H9 (cell line): Measurements from ENCODE around the gene PODXL2. TPM values are rescaled to one million over a fixed set of nuclear protein-coding genes. Genes with fewer than 3 reads are reported as not detected.
A peak's percentile ranks its signal among the peaks of the same experiment; 100 is the strongest.

Experiments used
- DNase-seq: peaks from one replicate; pipeline ENCODE4 v3.0.0-alpha.2; 2017
- H2AFZ ChIP-seq: one replicate; pipeline ENCODE4 v1.6.1; 2013; ENCODE audit warnings: mild to moderate bottlenecking, low read length, control low read depth, moderate library complexity
- H2AK5ac ChIP-seq: 2 replicates; pipeline ENCODE4 v1.6.1; 2013; ENCODE audit warnings: low read length, control low read depth, mixed read lengths; ENCODE audit not compliant: insufficient read length
- H2BK120ac ChIP-seq: one replicate; pipeline ENCODE4 v1.6.1; 2013; ENCODE audit warnings: low read depth, mild to moderate bottlenecking, low read length, control low read depth, inconsistent platforms; ENCODE audit not compliant: poor library complexity, severe bottlenecking
- H2BK12ac ChIP-seq: 2 replicates; pipeline ENCODE4 v1.6.1; 2013; ENCODE audit warnings: low read length, control low read depth, mixed read lengths, low read depth; ENCODE audit not compliant: insufficient read length
- H2BK15ac ChIP-seq: 2 replicates; pipeline ENCODE4 v1.6.1; 2013; ENCODE audit warnings: low read depth, low read length, control low read depth
- H2BK20ac ChIP-seq: one replicate; pipeline ENCODE4 v1.6.1; 2013; ENCODE audit warnings: low read depth, mild to moderate bottlenecking, low read length, control low read depth, inconsistent platforms; ENCODE audit not compliant: poor library complexity, severe bottlenecking
- H2BK5ac ChIP-seq: 2 replicates; pipeline ENCODE4 v1.6.1; 2013; ENCODE audit warnings: low read length, control low read depth, mixed read lengths; ENCODE audit not compliant: insufficient read length
- H3K14ac ChIP-seq: 2 replicates; pipeline ENCODE4 v1.6.1; 2013; ENCODE audit warnings: low read length, control low read depth; ENCODE audit not compliant: insufficient read depth
- H3K18ac ChIP-seq: 2 replicates; pipeline ENCODE4 v1.6.1; 2013; ENCODE audit warnings: low read depth, mild to moderate bottlenecking, mixed read lengths, low read length, control low read depth; ENCODE audit not compliant: insufficient read length
- H3K23ac ChIP-seq: 2 replicates; pipeline ENCODE4 v1.6.1; 2013; ENCODE audit warnings: low read length, control low read depth, mixed read lengths, low read depth; ENCODE audit not compliant: insufficient read length
- H3K23me2 ChIP-seq: 2 replicates; pipeline ENCODE4 v1.6.1; 2013; ENCODE audit warnings: low read depth, mild to moderate bottlenecking, mixed read lengths, low read length, control low read depth; ENCODE audit not compliant: insufficient read length, poor library complexity, severe bottlenecking
- H3K27ac ChIP-seq: 2 replicates; pipeline ENCODE4 v1.5.1; 2013; ENCODE audit warnings: low read length, control low read depth, mixed read lengths, low read depth; ENCODE audit not compliant: insufficient read length
- H3K27me3 ChIP-seq: 2 replicates; pipeline ENCODE4 v1.6.1; 2013; ENCODE audit warnings: low read length, control low read depth, inconsistent platforms; ENCODE audit not compliant: insufficient read depth
- H3K4ac ChIP-seq: 2 replicates; pipeline ENCODE4 v1.6.1; 2013; ENCODE audit warnings: low read depth, mild to moderate bottlenecking, control low read depth, inconsistent platforms, low read length, moderate library complexity
- H3K4me1 ChIP-seq: 2 replicates; pipeline ENCODE4 v1.6.1; 2013; ENCODE audit warnings: low read length, control low read depth, inconsistent platforms; ENCODE audit not compliant: insufficient read depth
- H3K4me2 ChIP-seq: 2 replicates; pipeline ENCODE4 v1.6.1; 2013; ENCODE audit warnings: low read length, control low read depth, mixed read lengths; ENCODE audit not compliant: insufficient read length, insufficient read depth
- H3K56ac ChIP-seq: 2 replicates; pipeline ENCODE4 v1.6.1; 2013; ENCODE audit warnings: low read depth, mild to moderate bottlenecking, mixed read lengths, low read length, control low read depth; ENCODE audit not compliant: insufficient read length
- H3K79me1 ChIP-seq: 2 replicates; pipeline ENCODE4 v1.6.1; 2013; ENCODE audit warnings: low read depth, mild to moderate bottlenecking, moderate library complexity, low read length, control low read depth, inconsistent platforms; ENCODE audit not compliant: insufficient read depth, poor library complexity, severe bottlenecking
- H3K79me2 ChIP-seq: 2 replicates; pipeline ENCODE4 v1.6.1; 2013; ENCODE audit warnings: low read length, control low read depth, inconsistent platforms; ENCODE audit not compliant: insufficient read depth
- H3K9ac ChIP-seq: 2 replicates; pipeline ENCODE4 v1.6.1; 2013; ENCODE audit warnings: low read length, control low read depth, mixed read lengths; ENCODE audit not compliant: insufficient read length; ENCODE audit errors: extremely low read depth
- H3K9me3 ChIP-seq: one replicate; pipeline ENCODE4 v1.6.1; 2013; ENCODE audit warnings: low read depth, low read length, inconsistent platforms; ENCODE audit not compliant: control insufficient read depth
- H3T11ph ChIP-seq: one replicate; pipeline ENCODE4 v1.6.1; 2013; ENCODE audit warnings: mild to moderate bottlenecking, low read length, control low read depth, inconsistent platforms
- H4K20me1 ChIP-seq: one replicate; pipeline ENCODE4 v1.6.1; 2013; ENCODE audit not compliant: control insufficient read depth, insufficient read length, insufficient read depth
- H4K5ac ChIP-seq: 2 replicates; pipeline ENCODE4 v1.6.1; 2013; ENCODE audit warnings: low read depth, mild to moderate bottlenecking, mixed read lengths, low read length, control low read depth; ENCODE audit not compliant: insufficient read length
- H4K8ac ChIP-seq: replicated peaks from 2 replicates; pipeline ENCODE4 v1.6.1; 2013; ENCODE audit warnings: low read length, control low read depth, mixed read lengths, low read depth; ENCODE audit not compliant: insufficient read length
- H4K91ac ChIP-seq: 2 replicates; pipeline ENCODE4 v1.6.1; 2013; ENCODE audit warnings: low read depth, mild to moderate bottlenecking, moderate library complexity, mixed read lengths, low read length, control low read depth; ENCODE audit not compliant: insufficient read length
- H3K27ac Mint-ChIP-seq, 3 experiments: 2 replicates in 2 of 3; 3 replicates in 1 of 3; pipeline ENCODE4 v1.8.0; 2020 to 2021; ENCODE audit warnings: mixed read lengths in 3 of 3, mild to moderate bottlenecking in 1 of 3, moderate library complexity in 1 of 3
- H3K27me3 Mint-ChIP-seq: 2 replicates; pipeline ENCODE4 v1.8.0; 2021; ENCODE audit warnings: low read depth, mild to moderate bottlenecking, moderate library complexity, mixed read lengths
- H3K36me3 Mint-ChIP-seq, 3 experiments: 2 replicates in 2 of 3; 3 replicates in 1 of 3; pipeline ENCODE4 v1.8.0; 2020 to 2021; ENCODE audit warnings: low read depth in 3 of 3, mixed read lengths in 3 of 3; ENCODE audit not compliant: insufficient read depth in 1 of 3
- H3K4me1 Mint-ChIP-seq, 2 experiments: 2 replicates each; pipeline ENCODE4 v1.8.0; 2020; ENCODE audit warnings: mixed read lengths in 2 of 2
- H3K4me3 Mint-ChIP-seq, 2 experiments: 2 replicates in 1 of 2; 3 replicates in 1 of 2; pipeline ENCODE4 v1.8.0; 2020 to 2021; ENCODE audit warnings: mild to moderate bottlenecking in 2 of 2, mixed read lengths in 2 of 2, moderate library complexity in 1 of 2
- H3K9me3 Mint-ChIP-seq, 2 experiments: 2 replicates in 1 of 2; 3 replicates in 1 of 2; pipeline ENCODE4 v1.8.0; 2020; ENCODE audit warnings: mild to moderate bottlenecking in 2 of 2, mixed read lengths in 2 of 2, moderate library complexity in 1 of 2
- CTCF ChIP-seq: fragments of 200-600 bp; sonication (generic); conservative IDR thresholded peaks from 3 replicates; pipeline ENCODE4 v1.8.0; 2021; ENCODE audit warnings: antibody characterized with exemption, mild to moderate bottlenecking
- WGBS: extraction: QIAGEN DNeasy Blood & Tissue Kit; methylation state at CpG from one replicate; pipeline ENCODE4 v1.1.7; 2013; ENCODE audit warnings: missing lambda C conversion rate, low lambda C conversion rate, mixed read lengths; ENCODE audit not compliant: insufficient read length; ENCODE audit errors: extremely low coverage; 5-methylcytosine and 5-hydroxymethylcytosine counted together
- total RNA-seq: library from RNA; stranded (reverse); gene quantifications from 2 replicates; pipeline ENCODE4 v1.2.1, GENCODE V29; 2021

Gene PODXL2
- total RNA-seq, 1 experiment from 2014 or later: 24.6 TPM

- H3K9me3 Mint-ChIP-seq: no peaks in the 10 kb centered on the region
- Histone ChIP-seq H4K91ac (no peak overlapping the region), H3K23ac (no peak overlapping the region), H3K14ac (no peak overlapping the region), H3K4me1 (no peaks in the 10 kb centered on the region), H3K79me2 (no peaks in the 10 kb centered on the region), H3K23me2 (no peaks in the 10 kb centered on the region), H2BK120ac (no peak overlapping the region), H2BK5ac (no peak overlapping the region), H4K20me1 (no peaks in the 10 kb centered on the region), H2BK12ac (no peak overlapping the region), H4K8ac (no peak overlapping the region), H3K9me3 (no peaks in the 10 kb centered on the region), H2BK15ac (no peak overlapping the region), H3K9ac (no peak overlapping the region), H3K4ac (no peak overlapping the region), H2BK20ac (no peak overlapping the region), H3K27me3 (no peaks in the 10 kb centered on the region), H3K18ac (no peak overlapping the region), H3K56ac (no peak overlapping the region), H2AK5ac (no peak overlapping the region), H3K27ac (no peak overlapping the region), H2AFZ (no peak overlapping the region), H3K4me2 (no peak overlapping the region), H3K79me1 (peaks cover 4% of the 10 kb centered on the region), H4K5ac (no peak overlapping the region), H3T11ph (no peak overlapping the region)
- H3K4me3 Mint-ChIP-seq: no peak overlapping the region
- no CpG with 5 or more reads among the region's 7 CpGs for WGBS
- no peaks in the 10 kb centered on the region for H3K27me3 Mint-ChIP-seq
- no peaks in the 10 kb centered on the region for H3K4me1 Mint-ChIP-seq
- TF ChIP-seq CTCF: no peak
- no peak for DNase-seq
- H3K36me3 Mint-ChIP-seq: peaks cover 76 to 98% (median 89%) of the 10 kb centered on the region in 3 experiments
- peak overlapping the region in 1 of 3 experiments; percentile 54; a peak in 1 of 7 replicates for H3K27ac Mint-ChIP-seq
These were observed 21.2 kb upstream of the PODXL2 start for GRCh38 chr3:127607675-127608361.
